T-helper 2 cell treated with Interferon-gamma antibody and Interleukin-4, amounts not matched to agents 5 μg/mL and 100 μg/mL, for 36 hours (primary cell): ENCODE data around the gene CDC42BPA.
"Not testable (repeated sequence)": the region's sequence is repeated elsewhere in the genome, so short reads cannot be mapped to it uniquely, and the experiment has no call there.

Source experiments
- DNase-seq: peaks from one replicate; pipeline ENCODE4 v3.0.0; 2021; ENCODE audit warnings: low spot score
- H3K27ac Mint-ChIP-seq: one replicate; pipeline ENCODE4 v1.8.0; 2021; ENCODE audit warnings: mild to moderate bottlenecking, mixed read lengths
- H3K27me3 Mint-ChIP-seq: one replicate; pipeline ENCODE4 v1.8.0; 2021; ENCODE audit warnings: low read depth, mixed read lengths
- H3K36me3 Mint-ChIP-seq: one replicate; pipeline ENCODE4 v1.8.0; 2021; ENCODE audit warnings: low read depth, mixed read lengths
- H3K4me1 Mint-ChIP-seq: one replicate; pipeline ENCODE4 v1.8.0; 2021; ENCODE audit warnings: low read depth, mixed read lengths
- H3K4me3 Mint-ChIP-seq: one replicate; pipeline ENCODE4 v1.8.0; 2022; ENCODE audit warnings: mild to moderate bottlenecking, moderate library complexity, mixed read lengths
- H3K9me3 Mint-ChIP-seq: one replicate; pipeline ENCODE4 v1.8.0; 2021; ENCODE audit warnings: mixed read lengths

The CDC42BPA gene

DNA sequence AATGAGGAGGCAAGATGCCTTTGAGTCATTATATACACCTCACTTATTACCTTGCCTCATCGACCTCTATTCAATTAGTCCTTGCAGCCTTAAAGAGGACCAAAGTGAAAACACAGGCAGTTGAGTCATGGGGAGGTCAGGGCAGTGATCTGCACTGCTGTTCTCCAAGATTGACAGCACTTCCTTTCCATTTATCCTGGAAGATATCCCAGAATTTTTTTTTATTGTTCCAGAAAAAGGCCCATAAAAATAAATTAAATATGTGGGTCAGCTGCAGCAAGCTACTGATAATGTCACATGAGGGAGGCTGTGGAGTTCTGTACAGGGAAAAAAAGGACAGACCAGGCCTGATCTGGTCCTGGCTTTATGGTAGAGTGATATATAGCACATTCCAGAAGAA is 33.2 kb upstream of the CDC42BPA start:
- DNase-seq: no peak
- Mint-ChIP-seq H3K4me3 (no peak overlapping the region), H3K27me3 (peaks cover 6% of the 10 kb centered on the region), H3K4me1 (no peaks in the 10 kb centered on the region), H3K36me3 (no peaks in the 10 kb centered on the region), H3K27ac (no peak overlapping the region), H3K9me3 (no peaks in the 10 kb centered on the region)

DNA sequence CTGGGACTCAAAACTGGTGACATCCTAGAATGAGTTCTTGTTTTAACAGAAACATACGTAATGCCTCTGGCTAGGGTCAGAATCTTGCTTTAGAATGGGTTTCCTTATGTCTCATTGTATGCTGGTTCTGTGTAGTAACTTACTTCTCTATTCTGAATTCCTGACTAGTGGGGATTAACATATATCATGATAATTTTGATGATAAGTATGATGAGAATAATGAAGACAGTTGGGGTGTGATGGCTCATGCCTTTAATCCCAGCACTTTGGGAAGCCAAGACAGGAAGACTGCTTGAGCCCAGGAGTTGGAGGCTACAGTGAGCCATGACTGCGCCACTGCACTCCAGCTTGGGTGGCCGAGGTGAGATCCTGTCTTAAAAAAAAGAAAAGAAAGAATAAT is 31.7 kb upstream of the CDC42BPA start:
- Mint-ChIP-seq H3K9me3 (no peaks in the 10 kb centered on the region), H3K36me3 (no peaks in the 10 kb centered on the region), H3K27ac (no peak overlapping the region), H3K27me3 (peaks cover 6% of the 10 kb centered on the region), H3K4me3 (no peak overlapping the region), H3K4me1 (no peaks in the 10 kb centered on the region)
- DNase-seq: no peak

DNA sequence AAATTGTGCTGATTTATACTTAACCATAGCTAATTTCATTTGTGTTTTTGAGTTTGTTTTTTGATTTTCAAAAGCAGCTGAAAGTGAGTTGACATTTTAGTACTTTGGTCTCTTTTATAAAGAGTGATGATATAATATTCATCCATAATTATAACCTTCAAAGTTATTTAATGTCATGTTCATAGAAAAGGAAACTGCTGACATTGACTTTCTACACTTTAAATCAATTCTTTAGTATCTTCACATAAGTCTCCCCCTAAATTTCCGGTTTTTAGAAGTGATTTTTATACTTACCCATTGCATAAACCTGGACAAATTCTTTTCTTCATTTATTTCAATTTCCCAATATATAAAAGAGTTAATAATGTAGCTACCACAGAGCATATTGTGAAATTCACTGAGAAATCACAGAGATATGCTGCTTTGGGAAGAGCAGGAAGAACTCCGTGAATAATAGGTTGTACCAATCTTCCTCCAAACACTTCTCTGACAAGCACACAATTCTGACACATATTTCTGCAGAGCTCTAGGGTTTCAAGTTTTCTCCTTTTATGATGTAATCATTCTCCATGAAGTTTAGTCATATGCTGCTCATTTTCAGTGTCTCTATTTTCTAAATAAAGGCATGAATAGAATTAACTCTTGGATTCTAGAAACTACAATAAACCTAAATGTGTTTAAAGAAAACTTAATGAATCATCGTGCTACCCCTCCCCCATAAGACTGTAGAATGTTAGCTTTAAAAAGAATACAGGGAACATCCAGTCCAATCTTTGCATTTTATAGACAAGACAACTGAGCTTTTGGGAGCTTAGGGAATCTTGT is 25.6 kb upstream of the CDC42BPA start:
- DNase-seq: no peak
- no peaks in the 10 kb centered on the region for H3K9me3 Mint-ChIP-seq
- H3K36me3 Mint-ChIP-seq: no peaks in the 10 kb centered on the region
- no peaks in the 10 kb centered on the region for H3K4me1 Mint-ChIP-seq
- no peak overlapping the region for H3K27ac Mint-ChIP-seq
- peaks cover 4% of the 10 kb centered on the region for H3K27me3 Mint-ChIP-seq
- H3K4me3 Mint-ChIP-seq: no peak overlapping the region

DNA sequence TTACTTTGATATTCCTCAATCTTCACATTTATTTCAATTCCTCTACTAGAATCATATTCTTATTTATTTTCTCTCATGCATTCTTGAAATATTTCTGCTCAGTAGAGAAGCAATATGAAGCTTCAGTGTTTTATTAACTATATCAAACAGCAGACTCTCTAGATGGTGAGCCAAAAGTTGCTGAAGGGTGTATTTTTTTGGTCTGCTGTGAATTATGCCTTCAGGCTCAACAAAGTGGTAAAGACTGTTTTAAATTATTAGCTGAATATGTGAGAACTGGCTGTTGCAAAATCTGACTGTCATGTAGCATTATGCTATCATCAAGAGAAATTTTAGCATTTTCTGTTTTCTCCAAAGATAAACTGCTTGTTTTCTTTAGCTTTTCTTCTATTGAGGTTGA is 24.9 kb upstream of the CDC42BPA start:
- no peaks in the 10 kb centered on the region for H3K9me3 Mint-ChIP-seq
- H3K27me3 Mint-ChIP-seq: peaks cover 4% of the 10 kb centered on the region
- no peaks in the 10 kb centered on the region for H3K4me1 Mint-ChIP-seq
- no peak overlapping the region for H3K27ac Mint-ChIP-seq
- no peaks in the 10 kb centered on the region for H3K36me3 Mint-ChIP-seq
- no peak for DNase-seq
- no peak overlapping the region for H3K4me3 Mint-ChIP-seq

DNA sequence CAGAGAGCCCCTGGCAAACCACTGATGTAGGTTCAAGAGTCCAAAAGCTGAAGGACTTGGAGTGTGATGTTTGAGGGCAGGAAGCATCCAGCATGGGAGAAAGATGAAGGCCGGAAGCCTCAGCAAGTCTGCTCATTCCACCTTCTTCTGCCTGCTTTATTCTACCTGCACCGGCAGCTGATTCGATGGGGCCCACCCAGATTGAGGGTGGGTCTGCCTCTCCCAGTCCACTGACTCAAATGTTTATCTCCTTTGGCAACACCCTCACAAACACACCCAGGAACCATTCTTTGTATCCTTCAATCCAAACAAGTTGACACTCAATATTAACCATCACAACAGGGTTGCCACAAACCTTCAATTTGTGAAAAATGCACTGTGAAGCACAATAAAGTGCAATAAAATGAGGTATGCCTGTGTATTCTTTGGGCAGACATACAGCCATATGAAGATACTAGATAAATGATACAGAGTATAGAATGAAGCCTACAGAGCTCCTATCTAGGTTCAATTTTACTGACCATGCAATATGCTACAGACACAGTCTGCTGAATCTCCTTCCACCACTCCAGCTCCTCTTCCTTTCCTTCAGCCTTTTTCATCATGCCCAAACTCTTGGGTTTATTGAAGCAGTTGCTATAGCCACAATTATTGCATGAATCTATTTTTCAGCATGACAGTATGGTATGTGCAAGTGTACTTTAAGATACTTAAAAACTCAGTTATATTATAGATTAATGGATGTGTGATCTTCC is 24.0 kb upstream of the CDC42BPA start:
- H3K36me3 Mint-ChIP-seq: no peaks in the 10 kb centered on the region
- no peak for DNase-seq
- peaks cover under 1% of the 10 kb centered on the region for H3K27me3 Mint-ChIP-seq
- no peaks in the 10 kb centered on the region for H3K9me3 Mint-ChIP-seq
- H3K4me3 Mint-ChIP-seq: no peak overlapping the region
- no peaks in the 10 kb centered on the region for H3K4me1 Mint-ChIP-seq
- H3K27ac Mint-ChIP-seq: no peak overlapping the region

DNA sequence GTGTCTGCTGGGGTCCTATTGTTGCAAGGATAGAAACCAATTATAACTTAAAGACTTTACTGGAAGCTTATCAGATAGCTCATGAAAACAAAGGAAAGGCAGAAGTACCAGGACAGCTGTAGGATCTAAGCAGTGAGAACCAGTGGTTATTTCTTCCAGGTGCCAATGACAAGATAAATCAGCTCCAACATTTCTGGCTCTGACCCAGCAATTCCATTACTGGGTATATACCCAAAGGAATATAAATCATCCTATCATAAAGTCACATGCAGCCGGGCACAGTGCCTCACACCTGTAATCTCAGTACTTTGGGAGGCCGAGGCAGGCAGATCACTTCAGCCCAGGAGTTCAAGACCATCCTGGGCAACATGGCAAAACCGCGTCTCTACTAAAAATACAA is 17.8 kb upstream of the CDC42BPA start:
- not testable (repeated sequence) for H3K27ac Mint-ChIP-seq, H3K4me1 Mint-ChIP-seq, DNase-seq, H3K4me3 Mint-ChIP-seq, H3K36me3 Mint-ChIP-seq, H3K9me3 Mint-ChIP-seq, H3K27me3 Mint-ChIP-seq

GRCh38 chr1:227335242-227336020 is 17.1 kb upstream of the CDC42BPA start:
- Mint-ChIP-seq H3K27me3 (no peaks in the 10 kb centered on the region), H3K9me3 (peaks cover 6% of the 10 kb centered on the region), H3K27ac (no peak overlapping the region), H3K36me3 (no peaks in the 10 kb centered on the region), H3K4me3 (no peak overlapping the region), H3K4me1 (no peaks in the 10 kb centered on the region)
- no peak for DNase-seq

- Mint-ChIP-seq H3K36me3 (no peaks in the 10 kb centered on the region), H3K4me1 (no peaks in the 10 kb centered on the region), H3K27ac (no peak overlapping the region), H3K9me3 (peaks cover 6% of the 10 kb centered on the region), H3K4me3 (no peak overlapping the region), H3K27me3 (peaks cover 2% of the 10 kb centered on the region)
- no peak for DNase-seq
Observed at GRCh38 chr1:227333423-227333822, 15.1 kb upstream of the CDC42BPA start.

DNA sequence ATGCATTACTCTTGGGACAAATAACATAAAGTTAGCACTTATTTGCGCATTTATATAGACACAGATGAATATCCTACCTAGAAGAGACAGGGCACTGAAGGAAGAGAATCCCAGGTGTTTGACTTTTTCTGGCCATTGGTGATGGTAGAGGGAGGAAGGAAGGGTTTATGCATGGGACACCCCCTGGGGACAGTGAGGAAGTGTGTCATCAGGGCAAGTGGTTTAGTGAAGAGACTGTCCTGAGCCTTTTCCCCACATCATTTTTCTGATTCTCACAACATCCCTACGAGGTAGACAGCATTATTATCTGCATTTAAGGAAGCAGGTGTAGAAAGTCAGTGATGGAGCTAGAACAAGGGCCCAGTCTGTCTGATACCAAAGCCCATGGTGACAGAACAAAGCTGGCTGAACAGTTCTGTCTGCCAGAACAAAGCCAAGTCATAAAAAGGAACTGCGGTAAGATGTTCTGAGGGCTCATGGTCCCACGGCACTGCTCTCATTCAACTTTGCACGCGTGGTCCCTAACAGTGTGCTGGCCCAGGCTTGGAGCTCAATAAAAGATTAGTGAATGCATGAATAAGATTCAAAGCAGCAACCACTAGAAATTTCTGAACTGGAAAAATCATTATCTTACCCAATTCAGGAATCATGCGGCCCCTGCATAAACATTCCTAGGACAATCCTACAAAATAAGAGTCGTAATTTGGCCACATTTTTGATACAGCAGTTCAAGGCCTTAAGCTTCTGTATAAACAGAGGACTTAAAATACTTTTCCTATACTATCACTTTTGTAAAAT is 12.2 kb upstream of the CDC42BPA start:
- no peak for DNase-seq

GRCh38 chr1:227328405-227329019 is 10.2 kb upstream of the CDC42BPA start:
- peaks cover 6% of the 10 kb centered on the region for H3K9me3 Mint-ChIP-seq
- H3K4me1 Mint-ChIP-seq: no peaks in the 10 kb centered on the region
- peaks cover 5% of the 10 kb centered on the region for H3K27me3 Mint-ChIP-seq
- H3K27ac Mint-ChIP-seq: no peak overlapping the region
- H3K36me3 Mint-ChIP-seq: no peaks in the 10 kb centered on the region
- DNase-seq: no peak
- H3K4me3 Mint-ChIP-seq: no peak overlapping the region

More for the DNA sequence above, 12.2 kb upstream of the CDC42BPA start:
- no peak overlapping the region for H3K4me3 Mint-ChIP-seq
- H3K27me3 Mint-ChIP-seq: peaks cover 2% of the 10 kb centered on the region
- H3K9me3 Mint-ChIP-seq: peaks cover 6% of the 10 kb centered on the region
- no peak overlapping the region for H3K27ac Mint-ChIP-seq
- H3K4me1 Mint-ChIP-seq: no peaks in the 10 kb centered on the region
- no peaks in the 10 kb centered on the region for H3K36me3 Mint-ChIP-seq

GRCh38 chr1:227325156-227325555 is 6.9 kb upstream of the CDC42BPA start:
- Mint-ChIP-seq H3K36me3 (no peaks in the 10 kb centered on the region), H3K4me3 (no peak overlapping the region), H3K9me3 (no peaks in the 10 kb centered on the region), H3K4me1 (peaks cover 10% of the 10 kb centered on the region), H3K27ac (no peak overlapping the region), H3K27me3 (peaks cover 25% of the 10 kb centered on the region)
- DNase-seq: no peak

DNA sequence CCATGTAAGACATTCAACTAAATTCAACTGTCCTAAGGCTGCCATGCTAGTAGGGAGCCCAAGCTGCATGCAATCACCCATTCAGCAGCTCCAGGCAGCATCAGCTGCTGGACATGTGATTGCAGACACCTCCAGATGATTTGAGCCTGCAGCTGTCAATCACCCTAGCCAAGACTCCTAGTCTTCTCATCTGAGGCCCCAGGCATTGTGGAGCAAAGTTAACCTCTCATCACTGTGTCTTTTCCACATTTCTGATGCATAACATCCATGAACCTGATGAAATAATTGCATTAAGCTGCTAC is 5.6 kb upstream of the CDC42BPA start:
- peaks cover 35% of the 10 kb centered on the region for H3K27me3 Mint-ChIP-seq
- no peaks in the 10 kb centered on the region for H3K36me3 Mint-ChIP-seq
- no peak for DNase-seq
- no peak overlapping the region for H3K27ac Mint-ChIP-seq
- peaks cover 12% of the 10 kb centered on the region for H3K4me1 Mint-ChIP-seq
- no peaks in the 10 kb centered on the region for H3K9me3 Mint-ChIP-seq
- no peak overlapping the region for H3K4me3 Mint-ChIP-seq

DNA sequence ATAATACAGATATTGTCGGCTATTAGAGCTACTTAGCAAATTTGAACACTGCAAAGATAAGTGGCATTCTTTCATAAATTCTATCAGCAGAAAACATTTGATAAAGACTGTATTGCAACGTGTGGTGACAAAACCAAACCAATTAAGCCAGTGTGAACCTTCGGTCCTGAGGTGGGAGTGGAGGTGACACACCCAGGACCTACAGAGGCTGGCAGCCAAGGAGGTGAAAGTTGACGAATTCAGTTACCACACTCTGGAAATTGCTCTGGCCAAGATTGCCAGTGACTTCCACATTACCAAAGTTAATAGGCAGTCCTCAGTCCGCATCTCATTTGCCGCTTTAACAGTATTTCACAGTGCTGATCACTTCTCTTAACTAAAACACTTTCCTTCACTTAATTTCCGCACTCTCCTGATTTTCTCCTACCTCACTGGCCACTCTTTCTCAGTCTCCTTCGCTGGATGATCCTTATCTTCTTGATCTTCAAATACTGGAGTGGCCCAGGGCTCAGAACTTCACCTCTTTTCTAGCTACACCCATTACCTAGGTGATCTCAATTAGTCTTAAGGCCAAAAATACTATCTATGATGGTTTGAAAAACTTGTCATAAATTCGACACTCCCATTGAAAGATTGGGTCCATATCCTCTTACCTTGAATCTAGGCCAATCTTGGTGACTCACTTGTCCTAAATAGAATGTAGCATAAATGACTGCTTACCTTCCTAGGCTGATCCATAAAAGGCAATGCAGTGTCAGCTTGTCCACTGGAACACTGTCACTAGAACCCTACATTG is 5.1 kb upstream of the CDC42BPA start:
- H3K9me3 Mint-ChIP-seq: no peaks in the 10 kb centered on the region
- H3K4me1 Mint-ChIP-seq: peaks cover 12% of the 10 kb centered on the region
- DNase-seq: no peak
- H3K27me3 Mint-ChIP-seq: peaks cover 37% of the 10 kb centered on the region
- H3K27ac Mint-ChIP-seq: no peak overlapping the region
- no peaks in the 10 kb centered on the region for H3K36me3 Mint-ChIP-seq
- H3K4me3 Mint-ChIP-seq: no peak overlapping the region
